Activated CD4-positive, alpha-beta T cell treated with anti-CD3 and anti-CD28 coated beads for 36 hours (primary cell): Measurements from ENCODE around the gene LRRC73. TPM values are rescaled to one million over a fixed set of nuclear protein-coding genes. Genes with fewer than 3 reads are reported as not detected.

Experiments used
- ATAC-seq: fragments of 200-7000 bp; cut with Tn5 transposase; one replicate; pipeline ENCODE4 v1.10.0; 2021; ENCODE audit warnings: mild to moderate bottlenecking, moderate library complexity
- CTCF ChIA-PET: fragments of 350-600 bp; sonication (Branson Sonifier 250); formaldehyde crosslinking; loops from one replicate; lab custom pipeline; 2021; ENCODE audit warnings: antibody characterized with exemption; lab: Charles Lee
- POLR2A ChIA-PET: fragments of 350-600 bp; sonication (Branson Sonifier 250); formaldehyde crosslinking; loops from one replicate; lab custom pipeline; 2021; ENCODE audit warnings: antibody characterized with exemption, inconsistent platforms; lab: Charles Lee
- DNase-seq: peaks from one replicate; pipeline ENCODE4 v3.0.0-alpha.2; 2020
- H3K27ac Mint-ChIP-seq: one replicate; pipeline ENCODE4 v1.8.0; 2021; ENCODE audit warnings: mixed read lengths
- H3K27me3 Mint-ChIP-seq: one replicate; pipeline ENCODE4 v1.8.0; 2021; ENCODE audit warnings: mixed read lengths
- H3K36me3 Mint-ChIP-seq: one replicate; pipeline ENCODE4 v1.8.0; 2021; ENCODE audit warnings: low read depth, mixed read lengths
- H3K4me1 Mint-ChIP-seq: one replicate; pipeline ENCODE4 v1.8.0; 2021; ENCODE audit warnings: mixed read lengths
- H3K4me3 Mint-ChIP-seq: one replicate; pipeline ENCODE4 v1.8.0; 2021; ENCODE audit warnings: mild to moderate bottlenecking, moderate library complexity, mixed read lengths
- H3K9me3 Mint-ChIP-seq: one replicate; pipeline ENCODE4 v1.8.0; 2021; ENCODE audit warnings: low read depth, mixed read lengths
- intact Hi-C, 2 experiments: fragments of 100-400 bp; cut with DNase I in 1 of 2; cut with micrococcal nuclease in 1 of 2; formaldehyde crosslinking; loops; one replicate each; pipeline versions ENCODE4 v1.14.2 to v1.15.1; 2022 to 2024; cut with DNase I, micrococcal nuclease
- total RNA-seq, 2 experiments: library from RNA; stranded (reverse); gene quantifications; one replicate each; pipeline ENCODE4 v1.2.3, GENCODE V29; 2021

LRRC73 gene
- total RNA-seq, 2 experiments from 2014 or later: 0.18 to 0.19 TPM

DNA sequence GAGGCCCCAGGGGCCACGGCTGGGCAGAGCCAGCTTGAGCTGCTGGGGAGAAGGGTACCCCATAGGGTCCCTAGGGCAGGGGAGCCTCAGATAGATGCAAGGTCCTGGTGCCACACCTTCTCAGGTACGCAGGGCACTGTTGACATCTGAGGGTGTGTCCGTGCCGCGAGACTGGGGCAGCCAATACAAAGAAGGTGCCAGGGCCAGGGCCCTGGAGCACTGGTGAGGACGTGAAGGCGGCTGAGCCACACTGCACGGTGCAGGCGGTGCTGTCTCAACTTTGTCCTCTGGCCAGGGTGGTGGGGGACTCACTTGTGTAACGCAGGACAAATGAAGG, 649 bp upstream of the LRRC73 start:
- CTCF ChIA-PET: interaction anchor here (1.5 kb wide), 1 partner anchor 14 kb away, joined by 3 read pairs; no protein-coding TSS in a partner anchor
- intact Hi-C loops: loop anchor here in 1 of 2 experiments (1.0 kb wide), 2 partner anchors 33 to 56 kb away; partner anchors contain the start of gene TJAP1
- H3K27ac Mint-ChIP-seq: no peak overlapping the region

DNA sequence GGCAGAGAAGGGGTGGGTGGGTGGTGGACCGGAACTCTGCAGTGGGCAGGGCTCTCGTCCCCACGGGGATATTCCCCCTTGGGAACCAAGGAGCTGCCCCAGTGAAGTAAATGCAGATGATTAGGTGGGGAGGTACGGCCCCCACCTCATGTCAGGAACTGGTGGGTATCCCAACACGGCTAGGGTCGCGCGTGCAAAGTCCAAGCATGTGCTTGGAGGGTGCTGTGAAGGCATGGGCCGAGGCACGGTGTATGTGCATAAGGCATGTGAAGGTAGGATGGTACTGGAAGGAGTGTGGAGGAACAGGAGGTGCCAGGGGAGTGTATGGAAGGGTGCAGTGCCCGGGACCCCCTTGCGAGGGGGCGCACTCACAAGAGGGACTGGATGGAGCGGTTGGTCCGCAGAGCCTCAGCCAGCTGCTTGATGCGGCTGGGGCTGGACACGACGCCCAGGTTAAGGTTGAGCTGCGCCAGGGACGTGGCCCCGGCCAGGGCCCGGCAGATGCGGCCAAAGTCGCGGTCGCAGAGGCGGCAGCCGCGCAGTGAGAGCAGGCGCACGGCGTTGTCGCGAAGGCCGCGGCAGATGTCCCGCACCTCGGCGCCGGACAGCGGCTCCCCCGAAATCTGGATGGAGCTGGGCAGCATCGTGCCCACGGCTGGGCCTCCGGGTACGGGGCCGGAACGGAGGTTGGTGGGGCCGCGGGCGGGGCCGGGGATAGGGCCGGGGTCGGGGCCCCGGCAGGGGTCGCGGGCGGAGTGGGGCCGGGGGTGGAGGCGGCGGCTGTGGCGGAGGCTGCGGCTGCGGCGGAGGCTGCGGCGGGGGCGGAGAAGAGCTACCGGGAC, 783 bp downstream of the LRRC73 start:
- no peak overlapping the region for H3K27ac Mint-ChIP-seq
- peaks cover 14% of the 10 kb centered on the region for H3K4me1 Mint-ChIP-seq
- ChIA-PET CTCF (interaction anchor here (0.6 to 1.5 kb wide), 6 partner anchors 8 to 280 kb away, joined by 3 to 4 read pairs (median 3); partner anchors contain the start of gene DNPH1), POLR2A (interaction anchor here (0.6 kb wide), 1 partner anchor 577 kb away, joined by 4 read pairs; no protein-coding TSS in a partner anchor)
- intact Hi-C loops: loop anchor here in 1 of 2 experiments (5.0 kb wide), 1 partner anchor 142 kb away; the partner anchor contains the start of gene ZNF318
- ATAC-seq (no peak), DNase-seq (no peak)
- H3K4me3 Mint-ChIP-seq: peak overlapping the region; percentile 61
- H3K27me3 Mint-ChIP-seq: peaks cover 12% of the 10 kb centered on the region
- H3K36me3 Mint-ChIP-seq: peaks cover 26% of the 10 kb centered on the region
- H3K9me3 Mint-ChIP-seq: no peaks in the 10 kb centered on the region

More for the DNA sequence above, 649 bp upstream of the LRRC73 start:
- Mint-ChIP-seq H3K27me3 (peaks cover 12% of the 10 kb centered on the region), H3K36me3 (peaks cover 29% of the 10 kb centered on the region), H3K9me3 (no peaks in the 10 kb centered on the region), H3K4me1 (peaks cover 28% of the 10 kb centered on the region), H3K4me3 (peak overlapping the region; percentile 67)
- DNase-seq (no peak), ATAC-seq (no peak)
- POLR2A ChIA-PET: no interaction called here

DNA sequence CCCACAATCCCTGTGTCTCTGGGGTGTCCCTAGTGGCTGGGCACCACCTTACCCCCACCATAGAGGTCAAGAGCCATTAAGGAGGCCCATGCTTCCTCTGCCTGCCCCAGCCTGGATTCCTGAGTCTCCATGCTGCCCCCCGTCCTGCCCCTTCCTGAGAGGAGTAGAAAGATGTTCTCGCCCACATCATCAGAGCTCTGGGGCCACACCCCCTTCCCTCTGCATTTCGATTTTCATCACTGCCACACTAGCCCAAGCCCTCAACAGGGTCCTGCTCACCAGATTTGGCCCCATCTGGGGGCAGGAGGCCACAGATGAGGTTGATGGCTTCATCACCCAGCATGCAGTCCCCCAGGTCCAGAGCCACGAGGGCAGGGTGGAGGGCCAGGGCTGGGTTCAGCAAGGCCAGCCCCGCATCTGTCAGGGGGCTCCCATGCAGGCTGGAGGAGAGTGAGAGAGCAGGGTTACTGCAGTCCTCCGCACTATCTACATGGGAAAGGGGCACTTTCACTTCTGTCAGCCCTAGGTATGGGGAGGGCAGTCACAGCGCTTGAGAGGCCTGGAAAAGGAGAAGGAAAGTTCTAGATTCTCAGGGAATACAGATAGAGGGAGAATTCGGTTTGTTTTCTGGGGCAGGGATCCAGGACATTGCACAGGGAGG, 1.5 kb downstream of the LRRC73 start:
- Mint-ChIP-seq H3K36me3 (peaks cover 26% of the 10 kb centered on the region), H3K27me3 (peaks cover 12% of the 10 kb centered on the region), H3K27ac (no peak overlapping the region), H3K9me3 (no peaks in the 10 kb centered on the region), H3K4me3 (peak overlapping the region; percentile 61), H3K4me1 (peaks cover 10% of the 10 kb centered on the region)
- no peak for ATAC-seq
- no peak for DNase-seq
- intact Hi-C loops: loop anchor here in 1 of 2 experiments (5.0 kb wide), 1 partner anchor 141 kb away; the partner anchor contains the start of gene ZNF318
- ChIA-PET CTCF (interaction anchor here (0.6 to 6.3 kb wide), 11 partner anchors 8 to 246 kb away, joined by 3 to 65 read pairs (median 4); partner anchors contain the start of genes CRIP3, POLR1C and YIPF3), POLR2A (no interaction called here)

DNA sequence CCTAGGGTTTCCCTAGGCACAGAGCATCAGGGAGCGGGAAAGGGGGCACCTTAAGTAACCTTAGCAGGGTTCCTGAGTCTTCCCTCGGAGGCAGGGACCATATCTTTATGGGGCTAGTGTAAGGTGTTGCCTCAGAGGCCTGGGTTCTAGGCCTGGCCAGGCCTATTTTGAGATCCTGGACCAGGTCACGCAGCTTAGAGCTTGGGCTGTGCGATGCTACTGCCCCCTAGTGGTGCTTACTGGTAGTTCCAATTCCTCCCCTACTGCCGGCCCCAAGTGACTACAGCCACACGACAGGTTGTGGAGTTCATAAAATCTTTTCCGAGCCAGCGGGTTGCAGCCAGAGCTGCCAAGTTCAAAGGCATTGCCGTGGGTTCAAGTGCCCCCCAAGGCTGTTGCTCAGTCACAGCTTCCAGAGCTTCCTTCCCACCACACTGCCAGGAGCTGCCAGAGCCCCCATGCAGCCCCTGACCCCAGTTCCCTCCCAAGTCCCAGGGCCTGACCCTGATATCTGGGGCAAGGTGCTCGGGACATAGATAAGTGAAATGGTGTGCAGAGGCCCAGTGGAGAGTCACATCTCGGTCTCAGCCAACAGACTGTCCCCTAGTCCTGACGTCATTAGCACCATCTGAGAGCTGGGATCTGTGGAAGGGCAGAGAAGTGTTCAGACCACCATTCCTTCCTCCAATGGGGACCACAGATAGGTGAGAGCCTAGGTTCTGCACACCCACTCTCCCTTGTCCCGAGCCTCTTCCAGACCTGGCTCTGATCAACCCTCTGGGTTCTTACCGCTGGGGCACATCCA, 3.3 kb downstream of the LRRC73 start:
- H3K27ac Mint-ChIP-seq: no peak overlapping the region
- H3K4me3 Mint-ChIP-seq: no peak overlapping the region
- H3K4me1 Mint-ChIP-seq: peaks cover 7% of the 10 kb centered on the region
- ChIA-PET POLR2A (no interaction called here), CTCF (interaction anchor here (0.6 to 6.3 kb wide), 39 partner anchors 9 to 853 kb away, joined by 3 to 65 read pairs (median 4); partner anchors contain the start of genes CRIP3, DLK2, DNPH1 and POLR1C)
- DNase-seq: peak; percentile 89
- ATAC-seq: peak; percentile 83
- intact Hi-C loops: loop anchor here (1.0 to 5.0 kb wide), 6 partner anchors 53 to 244 kb away; partner anchors contain the start of gene ZNF318 (in 1 of the 2)
- H3K9me3 Mint-ChIP-seq: no peaks in the 10 kb centered on the region
- H3K36me3 Mint-ChIP-seq: peaks cover 22% of the 10 kb centered on the region
- H3K27me3 Mint-ChIP-seq: peaks cover 12% of the 10 kb centered on the region

DNA sequence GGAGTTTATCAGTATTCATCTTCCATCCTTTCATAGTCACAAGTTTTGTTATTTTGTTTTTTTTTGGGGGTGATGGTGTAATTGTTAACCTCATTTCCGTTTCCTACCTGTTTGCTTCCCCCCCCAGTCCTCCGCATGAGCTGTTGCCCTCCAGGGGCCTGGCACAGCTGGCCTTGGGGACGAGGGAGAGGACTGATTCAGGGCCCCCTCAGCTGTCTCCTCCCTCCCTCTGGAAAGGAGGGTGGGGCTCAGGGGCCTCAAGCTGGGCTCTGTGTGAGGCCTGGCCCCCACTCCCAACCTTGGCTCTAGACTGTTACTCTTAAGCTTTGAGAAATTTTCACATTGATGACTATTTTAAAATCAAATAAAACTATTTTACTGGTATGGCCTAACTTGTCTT, 4.0 kb downstream of the LRRC73 start:
- Mint-ChIP-seq H3K36me3 (peaks cover 20% of the 10 kb centered on the region), H3K9me3 (no peaks in the 10 kb centered on the region), H3K4me1 (peaks cover 7% of the 10 kb centered on the region), H3K4me3 (no peak overlapping the region), H3K27me3 (peaks cover 12% of the 10 kb centered on the region), H3K27ac (no peak overlapping the region)
- DNase-seq: no peak
- intact Hi-C loops: loop anchor here (1.0 to 5.0 kb wide), 6 partner anchors 52 to 243 kb away; partner anchors contain the start of gene ZNF318 (in 1 of the 2)
- ChIA-PET CTCF (interaction anchor here (0.6 to 6.3 kb wide), 35 partner anchors 11 to 852 kb away, joined by 3 to 65 read pairs (median 5); partner anchors contain the start of genes CRIP3, DLK2, DNPH1 and POLR1C), POLR2A (no interaction called here)
- no peak for ATAC-seq

DNA sequence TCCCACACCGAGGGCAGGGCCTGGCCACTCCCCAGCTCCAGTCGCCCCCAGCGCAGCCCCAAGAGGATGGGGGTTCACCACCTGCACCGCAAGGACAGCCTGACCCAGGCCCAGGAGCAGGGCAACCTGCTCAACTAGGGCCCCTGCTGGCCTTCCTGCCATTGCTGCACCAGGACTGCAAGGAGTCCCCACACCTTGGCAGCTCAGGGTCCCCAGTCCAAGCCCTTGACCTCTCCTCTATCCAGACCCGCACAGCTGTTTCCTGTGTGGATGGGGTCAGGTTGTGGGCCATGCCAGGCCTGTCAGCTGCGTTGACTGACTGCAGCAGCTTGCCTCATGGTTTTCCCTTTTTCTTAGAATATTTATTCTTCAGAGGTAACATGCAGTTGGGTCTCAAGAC, 4.4 kb downstream of the LRRC73 start:
- intact Hi-C loops: loop anchor here (1.0 to 5.0 kb wide), 6 partner anchors 51 to 242 kb away; partner anchors contain the start of gene ZNF318 (in 1 of the 2)
- Mint-ChIP-seq H3K9me3 (no peaks in the 10 kb centered on the region), H3K27ac (no peak overlapping the region), H3K4me3 (no peak overlapping the region), H3K4me1 (peaks cover 7% of the 10 kb centered on the region), H3K36me3 (peaks cover 18% of the 10 kb centered on the region), H3K27me3 (peaks cover 12% of the 10 kb centered on the region)
- ChIA-PET POLR2A (interaction anchor here (0.5 kb wide), 1 partner anchor 407 kb away, joined by 3 read pairs; no protein-coding TSS in a partner anchor), CTCF (interaction anchor here (0.6 to 6.3 kb wide), 31 partner anchors 11 to 730 kb away, joined by 3 to 65 read pairs (median 5); partner anchors contain the start of genes ABCC10, CRIP3, DLK2 and DNPH1)
- DNase-seq (no peak), ATAC-seq (no peak)

DNA sequence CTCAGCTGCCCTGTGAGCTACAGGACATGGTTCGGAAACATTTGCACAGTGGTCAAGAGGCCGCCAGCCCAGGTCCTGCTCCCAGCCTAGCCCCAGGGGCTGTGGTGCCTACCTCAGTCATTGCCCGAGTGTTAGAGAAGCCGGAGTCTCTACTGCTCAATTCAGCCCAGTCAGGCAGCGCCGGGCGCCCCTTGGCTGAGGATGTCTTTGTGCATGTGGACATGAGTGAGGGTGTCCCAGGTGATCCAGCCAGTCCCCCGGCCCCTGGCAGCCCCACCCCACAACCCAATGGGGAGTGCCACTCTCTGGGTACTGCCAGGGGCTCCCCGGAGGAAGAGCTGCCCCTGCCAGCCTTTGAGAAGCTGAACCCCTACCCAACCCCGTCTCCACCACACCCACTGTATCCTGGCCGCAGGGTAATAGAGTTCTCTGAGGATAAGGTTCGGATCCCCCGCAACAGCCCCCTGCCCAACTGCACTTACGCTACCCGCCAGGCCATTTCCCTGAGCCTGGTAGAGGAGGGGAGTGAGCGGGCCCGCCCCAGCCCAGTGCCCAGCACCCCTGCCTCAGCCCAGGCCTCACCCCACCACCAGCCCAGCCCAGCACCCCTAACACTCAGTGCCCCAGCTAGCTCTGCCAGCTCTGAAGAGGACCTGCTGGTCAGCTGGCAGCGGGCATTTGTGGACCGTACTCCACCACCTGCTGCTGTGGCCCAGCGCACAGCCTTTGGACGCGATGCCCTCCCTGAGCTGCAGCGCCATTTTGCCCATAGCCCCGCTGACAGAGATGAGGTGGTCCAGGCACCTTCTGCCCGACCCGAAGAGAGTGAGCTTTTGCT, 5.2 kb downstream of the LRRC73 start:
- DNase-seq (no peak), ATAC-seq (no peak)
- POLR2A ChIA-PET: interaction anchor here (0.5 kb wide), 1 partner anchor 406 kb away, joined by 3 read pairs; no protein-coding TSS in a partner anchor
- CTCF ChIA-PET: interaction anchor here (0.6 to 6.3 kb wide), 15 partner anchors 12 to 293 kb away, joined by 3 to 65 read pairs (median 7); partner anchors contain the start of genes ABCC10, CRIP3, DLK2 and DNPH1
- H3K27ac Mint-ChIP-seq: no peak overlapping the region
- peaks cover 7% of the 10 kb centered on the region for H3K4me1 Mint-ChIP-seq
- H3K4me3 Mint-ChIP-seq: no peak overlapping the region
- peaks cover 19% of the 10 kb centered on the region for H3K36me3 Mint-ChIP-seq
- H3K9me3 Mint-ChIP-seq: no peaks in the 10 kb centered on the region
- H3K27me3 Mint-ChIP-seq: peaks cover 12% of the 10 kb centered on the region
- intact Hi-C loops: loop anchor here in 1 of 2 experiments (5.0 kb wide), 1 partner anchor 138 kb away; the partner anchor contains the start of gene ZNF318

DNA sequence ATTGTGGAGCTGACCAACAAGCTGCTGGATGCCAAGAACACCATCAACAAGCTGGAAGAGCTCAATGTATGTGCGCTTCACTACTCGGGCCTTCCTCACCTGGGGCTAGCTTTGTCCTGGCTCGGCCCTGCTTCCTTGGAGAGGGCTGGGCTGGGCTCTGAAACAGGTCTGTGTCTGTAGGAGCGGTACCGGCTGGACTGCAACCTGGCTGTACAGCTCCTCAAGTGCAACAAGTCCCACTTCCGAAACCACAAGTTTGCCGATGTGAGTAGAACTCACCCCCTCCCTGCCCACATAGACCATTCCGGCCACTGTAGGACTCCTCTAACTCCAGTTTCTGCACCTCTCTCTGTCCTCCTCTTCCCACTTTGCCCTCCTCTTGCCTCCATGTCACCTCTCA, 6.7 kb downstream of the LRRC73 start:
- DNase-seq (no peak), ATAC-seq (no peak)
- CTCF ChIA-PET: interaction anchor here (0.6 to 6.3 kb wide), 2 partner anchors 10 to 195 kb away, joined by 3 to 65 read pairs; partner anchors contain the start of gene CRIP3
- peaks cover 23% of the 10 kb centered on the region for H3K36me3 Mint-ChIP-seq
- POLR2A ChIA-PET: interaction anchor here (0.8 kb wide), 1 partner anchor 14 kb away, joined by 5 read pairs; no protein-coding TSS in a partner anchor
- no peak overlapping the region for H3K4me3 Mint-ChIP-seq
- intact Hi-C loops: no loop called here
- H3K9me3 Mint-ChIP-seq: no peaks in the 10 kb centered on the region
- H3K27ac Mint-ChIP-seq: no peak overlapping the region
- peaks cover 2% of the 10 kb centered on the region for H3K4me1 Mint-ChIP-seq
- H3K27me3 Mint-ChIP-seq: peaks cover 2% of the 10 kb centered on the region

DNA sequence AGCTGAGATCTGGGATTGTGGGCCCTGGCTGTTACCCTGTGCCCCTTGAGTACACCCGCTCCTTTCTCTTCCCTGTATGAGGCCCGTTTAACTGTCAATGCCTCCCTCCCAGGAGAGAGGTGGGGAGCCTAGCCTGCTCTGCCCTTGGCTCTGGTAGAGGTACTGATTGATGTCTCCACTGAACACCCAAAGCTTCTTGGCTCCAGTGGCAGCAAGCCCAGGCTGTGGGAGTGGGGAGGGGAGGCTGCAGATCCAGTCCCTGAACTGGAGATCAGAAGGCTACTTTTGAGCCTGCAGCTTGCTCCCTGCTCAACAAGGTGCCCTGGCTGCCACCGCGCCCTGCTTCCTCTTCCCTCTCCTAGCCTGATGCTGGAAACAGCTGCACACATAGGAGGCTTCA, 7.5 kb downstream of the LRRC73 start:
- H3K4me3 Mint-ChIP-seq: no peak overlapping the region
- no peaks in the 10 kb centered on the region for H3K9me3 Mint-ChIP-seq
- H3K36me3 Mint-ChIP-seq: peaks cover 23% of the 10 kb centered on the region
- H3K4me1 Mint-ChIP-seq: peaks cover 2% of the 10 kb centered on the region
- CTCF ChIA-PET: interaction anchor here (0.6 to 6.3 kb wide), 2 partner anchors 9 to 194 kb away, joined by 3 to 65 read pairs; partner anchors contain the start of gene CRIP3
- POLR2A ChIA-PET: interaction anchor here (0.6 to 0.8 kb wide), 3 partner anchors 13 to 520 kb away, joined by 3 to 5 read pairs (median 5); no protein-coding TSS in a partner anchor
- no peaks in the 10 kb centered on the region for H3K27me3 Mint-ChIP-seq
- DNase-seq (no peak), ATAC-seq (no peak)
- intact Hi-C loops: no loop called here
- H3K27ac Mint-ChIP-seq: no peak overlapping the region
